Muscle of leg (tissue), 11 donors: Measurements from ENCODE around the gene DAO. TPM values are rescaled to one million over a fixed set of nuclear protein-coding genes. Genes with fewer than 3 reads are reported as not detected.
"Not testable (repeated sequence)": the region's sequence is repeated elsewhere in the genome, so short reads cannot be mapped to it uniquely, and the experiment has no call there.

Experiments
- DNase-seq: peaks from one replicate; pipeline ENCODE4 v3.0.0; 2013
- H3K27ac ChIP-seq: one replicate; pipeline ENCODE4 v1.5.1; 2013; ENCODE audit warnings: mild to moderate bottlenecking, low read length, control low read depth
- H3K27me3 ChIP-seq: one replicate; pipeline ENCODE4 v1.6.1; 2013; ENCODE audit warnings: low read length; ENCODE audit not compliant: control insufficient read depth, insufficient read depth
- H3K36me3 ChIP-seq: one replicate; pipeline ENCODE4 v1.6.1; 2013; ENCODE audit warnings: low read length; ENCODE audit not compliant: control insufficient read depth, insufficient read depth
- H3K4me1 ChIP-seq: one replicate; pipeline ENCODE4 v1.6.1; 2013; ENCODE audit warnings: low read length; ENCODE audit not compliant: control insufficient read depth, insufficient read depth
- H3K4me3 ChIP-seq: one replicate; pipeline ENCODE4 v1.5.1; 2013; ENCODE audit warnings: low read length, control low read depth
- H3K9me3 ChIP-seq: replicated peaks from 2 replicates; pipeline ENCODE4 v1.6.1; 2013; ENCODE audit warnings: low read depth, low read length; ENCODE audit not compliant: control insufficient read depth
- WGBS: methylation state at CpG from one replicate; pipeline ENCODE4 v1.1.5; 2013; ENCODE audit warnings: missing lambda C conversion rate; ENCODE audit not compliant: insufficient coverage; 5-methylcytosine and 5-hydroxymethylcytosine counted together
- polyA plus RNA-seq, 8 donors: library from polyadenylated mRNA; unstranded; fragments of 120-200 nt; gene quantifications; one replicate each; pipeline versions ENCODE4 v1.2.1 to v1.2.3, GENCODE V29; 2013; ENCODE audit warnings: inconsistent platforms in 1 of 8, low replicate concordance in 1 of 8; ENCODE audit not compliant: insufficient read length in 8 of 8, insufficient read depth in 1 of 8
- total RNA-seq: library from RNA; stranded (reverse); fragments of 120-200 nt; gene quantifications from one replicate; pipeline ENCODE4 v1.2.4, GENCODE V29; 2013

DAO gene
- total and polyA plus RNA-seq, 9 donors = 0.09 to 0.52 (median 0.17) TPM; not detected in 2

- H3K4me1 ChIP-seq = peaks cover 17% of the 10 kb centered on the region
- H3K4me3 ChIP-seq = peak overlapping the region; percentile 73
- peak; percentile 70 for DNase-seq
- peaks cover 13% of the 10 kb centered on the region for H3K36me3 ChIP-seq
- peaks cover 4% of the 10 kb centered on the region for H3K9me3 ChIP-seq
- no peaks in the 10 kb centered on the region for H3K27me3 ChIP-seq
- WGBS = 3% methylated on average over 23 of the region's 24 CpGs
- peak overlapping the region; percentile 84 for H3K27ac ChIP-seq
Observed at GRCh38 chr12:108856428-108857157, 23.3 kb upstream of the DAO start.

GRCh38 chr12:108857158-108857407, 22.8 kb upstream of the DAO start:
- H3K27ac ChIP-seq = peak overlapping the region; percentile 84
- WGBS = 1% methylated on average over 30 of the region's 30 CpGs
- no peaks in the 10 kb centered on the region for H3K27me3 ChIP-seq
- H3K4me1 ChIP-seq = peaks cover 17% of the 10 kb centered on the region
- H3K9me3 ChIP-seq = peaks cover 4% of the 10 kb centered on the region
- no peak for DNase-seq
- H3K36me3 ChIP-seq = peaks cover 13% of the 10 kb centered on the region
- H3K4me3 ChIP-seq = peak overlapping the region; percentile 73

- peak; percentile 55 for DNase-seq
- H3K27me3 ChIP-seq = no peaks in the 10 kb centered on the region
- peaks cover 17% of the 10 kb centered on the region for H3K4me1 ChIP-seq
- peaks cover 6% of the 10 kb centered on the region for H3K36me3 ChIP-seq
- peak overlapping the region; percentile 50 for H3K4me3 ChIP-seq
- H3K9me3 ChIP-seq = peaks cover 8% of the 10 kb centered on the region
- WGBS = 6% methylated on average over 12 of the region's 18 CpGs
- H3K27ac ChIP-seq = peak overlapping the region; percentile 20
Observed at GRCh38 chr12:108858311-108859074, 21.4 kb upstream of the DAO start.

- not testable (repeated sequence) for H3K27me3 ChIP-seq, DNase-seq, H3K9me3 ChIP-seq, H3K4me3 ChIP-seq, H3K27ac ChIP-seq, H3K36me3 ChIP-seq
- WGBS = 71% methylated on average over 2 of the region's 6 CpGs
- peaks cover 17% of the 10 kb centered on the region for H3K4me1 ChIP-seq
Observed at GRCh38 chr12:108859141-108859922, 20.6 kb upstream of the DAO start.

- no CpG with 5 or more reads among the region's 1 CpG for WGBS
- Histone ChIP-seq H3K4me3 (no peak overlapping the region), H3K27me3 (no peaks in the 10 kb centered on the region), H3K36me3 (peaks cover under 1% of the 10 kb centered on the region), H3K9me3 (peaks cover 8% of the 10 kb centered on the region), H3K27ac (no peak overlapping the region), H3K4me1 (peaks cover 17% of the 10 kb centered on the region)
- DNase-seq = no peak
Observed at GRCh38 chr12:108859923-108860291, 20.0 kb upstream of the DAO start.

- Histone ChIP-seq H3K4me3 (no peak overlapping the region), H3K27ac (no peak overlapping the region), H3K9me3 (peaks cover 5% of the 10 kb centered on the region), H3K27me3 (no peaks in the 10 kb centered on the region), H3K4me1 (peaks cover 17% of the 10 kb centered on the region), H3K36me3 (no peaks in the 10 kb centered on the region)
- DNase-seq = no peak
- WGBS = 25% methylated on average over 6 of the region's 6 CpGs
Observed at GRCh38 chr12:108860443-108860842, 19.4 kb upstream of the DAO start.

GRCh38 chr12:108861878-108862587, 17.9 kb upstream of the DAO start:
- DNase-seq = peak; percentile 71
- peaks cover 5% of the 10 kb centered on the region for H3K9me3 ChIP-seq
- H3K27ac ChIP-seq = no peak overlapping the region
- H3K27me3 ChIP-seq = no peaks in the 10 kb centered on the region
- WGBS = 91% methylated on average over 4 of the region's 6 CpGs
- H3K36me3 ChIP-seq = no peaks in the 10 kb centered on the region
- peaks cover 7% of the 10 kb centered on the region for H3K4me1 ChIP-seq
- H3K4me3 ChIP-seq = no peak overlapping the region

- WGBS = no CpG with 5 or more reads among the region's 3 CpGs
- Histone ChIP-seq H3K9me3 (peaks cover 5% of the 10 kb centered on the region), H3K4me3 (no peak overlapping the region), H3K36me3 (no peaks in the 10 kb centered on the region), H3K4me1 (peaks cover 7% of the 10 kb centered on the region), H3K27me3 (no peaks in the 10 kb centered on the region), H3K27ac (no peak overlapping the region)
- DNase-seq = no peak
Observed at GRCh38 chr12:108862588-108862959, 17.3 kb upstream of the DAO start.

GRCh38 chr12:108865169-108865568, 14.7 kb upstream of the DAO start:
- Histone ChIP-seq H3K27me3 (no peaks in the 10 kb centered on the region), H3K4me3 (no peak overlapping the region), H3K9me3 (peaks cover 5% of the 10 kb centered on the region), H3K27ac (no peak overlapping the region), H3K4me1 (no peaks in the 10 kb centered on the region), H3K36me3 (no peaks in the 10 kb centered on the region)
- no CpG with 5 or more reads among the region's 4 CpGs for WGBS
- no peak for DNase-seq

GRCh38 chr12:108866083-108866482, 13.8 kb upstream of the DAO start:
- H3K36me3 ChIP-seq, H3K27me3 ChIP-seq, H3K4me1 ChIP-seq, H3K4me3 ChIP-seq, DNase-seq, H3K27ac ChIP-seq, H3K9me3 ChIP-seq: not testable (repeated sequence)
- WGBS = 71% methylated on average over 6 of the region's 10 CpGs
